ENCODE measurements around the gene KRT71.

- no peak for TF ChIP-seq POLR2AphosphoS5 (IDR thresholded peaks at IDR 0.05)
- TF ChIP-seq, protein P1, sequence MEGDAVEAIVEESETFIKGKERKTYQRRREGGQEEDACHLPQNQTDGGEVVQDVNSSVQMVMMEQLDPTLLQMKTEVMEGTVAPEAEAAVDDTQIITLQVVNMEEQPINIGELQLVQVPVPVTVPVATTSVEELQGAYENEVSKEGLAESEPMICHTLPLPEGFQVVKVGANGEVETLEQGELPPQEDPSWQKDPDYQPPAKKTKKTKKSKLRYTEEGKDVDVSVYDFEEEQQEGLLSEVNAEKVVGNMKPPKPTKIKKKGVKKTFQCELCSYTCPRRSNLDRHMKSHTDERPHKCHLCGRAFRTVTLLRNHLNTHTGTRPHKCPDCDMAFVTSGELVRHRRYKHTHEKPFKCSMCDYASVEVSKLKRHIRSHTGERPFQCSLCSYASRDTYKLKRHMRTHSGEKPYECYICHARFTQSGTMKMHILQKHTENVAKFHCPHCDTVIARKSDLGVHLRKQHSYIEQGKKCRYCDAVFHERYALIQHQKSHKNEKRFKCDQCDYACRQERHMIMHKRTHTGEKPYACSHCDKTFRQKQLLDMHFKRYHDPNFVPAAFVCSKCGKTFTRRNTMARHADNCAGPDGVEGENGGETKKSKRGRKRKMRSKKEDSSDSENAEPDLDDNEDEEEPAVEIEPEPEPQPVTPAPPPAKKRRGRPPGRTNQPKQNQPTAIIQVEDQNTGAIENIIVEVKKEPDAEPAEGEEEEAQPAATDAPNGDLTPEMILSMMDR (IDR thresholded peaks at IDR 0.05) = no peak
- no peak for TF ChIP-seq POLR2A (IDR thresholded peaks at IDR 0.05)
These were observed 11.6 kb upstream of the KRT71 start for GRCh38 chr12:52564582-52564981.
